GM12874 (cell line): Measurements from ENCODE around the gene EFCAB8.

Experiments
- TF ChIP-seq, protein P1 (sequence below): IDR thresholded peaks from 2 replicates; pipeline ENCODE4 v1.5.1; 2011; ENCODE audit warnings: low read depth, mild to moderate bottlenecking, control low read depth, low read length, moderate library complexity; ENCODE audit not compliant: insufficient read depth

Gene EFCAB8

DNA sequence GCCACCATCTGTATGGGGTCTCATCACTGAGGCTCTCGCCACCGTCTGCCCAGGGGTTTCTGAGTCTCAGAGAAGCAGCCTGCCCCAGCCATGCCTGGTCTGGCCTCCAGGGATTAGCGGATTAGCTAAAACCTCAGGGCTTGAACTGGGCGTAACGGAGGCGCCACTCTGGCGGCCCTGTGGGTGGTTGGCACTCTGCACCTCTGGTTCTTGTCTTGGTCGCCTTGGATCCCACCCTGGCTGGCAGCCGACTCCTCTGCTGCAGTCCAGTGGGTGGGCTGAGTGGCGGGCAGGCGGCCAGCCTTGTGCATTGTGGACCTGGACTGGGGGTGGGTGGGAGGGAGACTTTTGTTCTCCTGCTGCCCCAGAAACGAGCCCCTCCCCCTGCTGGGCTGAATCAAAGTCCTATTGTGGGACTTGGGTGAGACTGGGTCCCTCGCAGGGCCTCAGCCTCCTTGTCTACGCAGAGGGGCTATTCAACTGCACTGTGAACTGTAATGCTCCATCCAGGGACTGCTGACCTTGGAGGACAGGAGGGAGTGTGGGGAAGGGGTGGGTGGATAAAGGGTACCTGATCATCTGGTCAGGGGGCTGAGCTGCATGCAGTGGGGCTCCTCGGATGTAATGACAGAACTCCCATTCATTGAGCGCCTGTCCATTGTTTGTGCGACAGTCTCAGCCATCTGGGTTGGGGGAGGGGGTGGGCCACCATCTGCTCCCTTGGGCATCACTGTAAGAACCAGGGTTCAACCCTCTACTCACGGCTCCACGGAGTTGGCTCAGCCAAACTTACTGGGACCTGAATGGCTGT is 121.6 kb downstream of the EFCAB8 start:
- TF ChIP-seq, protein P1, sequence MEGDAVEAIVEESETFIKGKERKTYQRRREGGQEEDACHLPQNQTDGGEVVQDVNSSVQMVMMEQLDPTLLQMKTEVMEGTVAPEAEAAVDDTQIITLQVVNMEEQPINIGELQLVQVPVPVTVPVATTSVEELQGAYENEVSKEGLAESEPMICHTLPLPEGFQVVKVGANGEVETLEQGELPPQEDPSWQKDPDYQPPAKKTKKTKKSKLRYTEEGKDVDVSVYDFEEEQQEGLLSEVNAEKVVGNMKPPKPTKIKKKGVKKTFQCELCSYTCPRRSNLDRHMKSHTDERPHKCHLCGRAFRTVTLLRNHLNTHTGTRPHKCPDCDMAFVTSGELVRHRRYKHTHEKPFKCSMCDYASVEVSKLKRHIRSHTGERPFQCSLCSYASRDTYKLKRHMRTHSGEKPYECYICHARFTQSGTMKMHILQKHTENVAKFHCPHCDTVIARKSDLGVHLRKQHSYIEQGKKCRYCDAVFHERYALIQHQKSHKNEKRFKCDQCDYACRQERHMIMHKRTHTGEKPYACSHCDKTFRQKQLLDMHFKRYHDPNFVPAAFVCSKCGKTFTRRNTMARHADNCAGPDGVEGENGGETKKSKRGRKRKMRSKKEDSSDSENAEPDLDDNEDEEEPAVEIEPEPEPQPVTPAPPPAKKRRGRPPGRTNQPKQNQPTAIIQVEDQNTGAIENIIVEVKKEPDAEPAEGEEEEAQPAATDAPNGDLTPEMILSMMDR = no peak

DNA sequence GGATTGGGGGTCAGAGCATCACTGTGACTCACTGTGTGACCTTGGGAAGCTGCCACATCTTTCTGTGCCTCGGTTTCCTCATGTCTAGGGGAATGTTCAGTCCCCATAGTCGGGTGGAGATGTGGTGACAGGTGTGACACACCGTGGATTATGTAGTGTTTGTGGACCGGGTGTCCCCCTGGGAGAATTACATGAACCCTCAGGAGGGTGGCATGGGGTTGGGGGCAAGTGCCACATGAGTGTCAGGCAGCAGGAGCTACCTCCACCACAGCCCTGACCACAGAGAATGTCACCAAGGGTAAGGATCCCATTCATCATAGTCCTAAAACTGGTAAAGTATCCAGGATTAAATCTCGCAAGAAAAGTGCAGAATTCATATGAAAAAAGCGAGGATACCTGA is 122.3 kb downstream of the EFCAB8 start:
- TF ChIP-seq, protein P1 = no peak

DNA sequence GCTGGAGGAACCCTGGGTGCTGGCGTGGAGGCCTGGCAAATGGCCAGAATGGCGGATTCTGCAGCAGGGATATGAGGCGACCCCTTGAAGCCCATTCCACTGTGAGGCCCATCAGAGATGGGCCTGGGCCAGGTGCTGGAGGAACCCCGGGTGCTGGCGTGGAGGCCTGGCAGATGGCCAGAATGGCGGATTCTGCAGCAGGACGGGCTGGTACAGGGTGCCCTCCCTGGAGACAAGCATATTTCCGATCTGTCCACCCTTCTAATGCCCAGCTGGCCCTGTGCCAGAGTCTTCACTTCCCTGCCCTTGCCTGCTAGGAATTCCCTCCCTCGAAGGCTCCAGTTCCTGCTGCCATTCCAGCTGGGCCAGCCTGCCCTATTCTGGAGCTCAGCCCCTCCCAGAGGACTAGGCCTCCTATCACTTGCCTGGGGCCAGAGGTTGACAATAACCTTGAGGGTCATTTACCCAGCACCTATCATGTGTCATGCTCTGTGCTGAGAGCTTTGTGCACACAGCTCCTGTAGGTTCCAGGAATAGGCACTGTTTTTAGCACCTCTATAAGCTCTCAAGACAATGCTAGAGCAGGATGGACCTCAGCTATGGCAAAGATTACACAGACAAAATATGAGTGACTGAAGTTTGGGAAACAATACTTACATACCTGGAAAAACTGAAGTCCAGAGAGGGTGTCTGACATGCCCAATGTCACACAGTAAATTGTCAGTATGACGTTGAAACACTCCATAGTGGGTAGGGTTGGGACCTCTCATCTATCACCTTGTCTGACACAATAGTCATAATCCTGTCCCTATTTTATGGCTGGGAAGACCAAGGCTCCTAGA is 124.1 kb downstream of the EFCAB8 start:
- TF ChIP-seq, protein P1 = no peak

DNA sequence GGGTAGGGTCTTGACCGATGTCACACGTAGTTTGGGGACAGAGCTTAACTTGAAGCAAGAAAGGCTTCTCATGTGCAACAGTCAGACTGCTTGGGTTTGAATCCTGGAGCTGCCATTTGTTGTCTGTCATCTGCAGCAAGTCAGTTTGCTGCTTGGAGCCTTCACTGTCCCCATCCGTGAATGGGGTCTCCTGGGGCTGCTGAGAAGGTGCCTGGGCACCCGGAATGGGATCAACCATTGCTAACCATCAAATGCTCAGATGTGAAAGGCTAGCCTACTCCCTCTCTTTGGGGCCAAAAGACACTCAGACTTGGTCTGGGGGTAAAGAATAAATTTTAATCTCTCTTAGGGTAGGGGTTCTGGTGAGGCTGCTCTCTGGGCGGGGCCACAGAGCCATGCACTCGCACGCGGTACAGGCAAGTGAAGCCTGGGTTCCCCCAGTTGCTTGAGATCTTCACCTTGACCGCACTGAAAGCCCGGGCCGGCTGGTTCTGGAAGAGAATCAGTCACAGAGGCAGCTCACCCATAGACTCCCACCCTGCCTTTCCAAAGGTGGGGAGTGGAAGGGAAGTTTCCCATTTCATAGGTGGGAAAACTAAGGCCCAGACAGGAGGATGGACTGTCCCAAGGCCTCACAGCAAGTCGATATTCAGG is 124.9 kb downstream of the EFCAB8 start:
- TF ChIP-seq, protein P1 = no peak

DNA sequence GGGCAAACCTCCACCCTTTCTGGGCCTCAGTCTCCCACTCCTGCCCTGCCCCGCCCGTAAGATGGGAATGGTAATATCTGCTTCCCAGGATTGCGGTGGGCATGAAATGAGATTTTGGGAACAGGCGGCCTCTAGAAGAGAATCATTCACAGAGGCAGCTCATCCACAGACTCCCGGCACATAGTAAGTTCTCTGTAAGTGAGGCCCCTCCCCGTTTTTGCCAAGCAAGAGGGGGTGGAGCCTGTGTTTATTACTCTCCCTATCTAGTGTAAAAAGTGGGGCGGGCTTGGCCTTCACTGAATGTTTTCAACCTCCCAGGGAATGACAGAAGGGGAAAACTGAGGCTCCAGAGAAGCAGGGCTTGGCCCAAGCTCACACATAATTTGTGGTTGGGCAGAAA is 125.5 kb downstream of the EFCAB8 start:
- TF ChIP-seq, protein P1 = no peak

DNA sequence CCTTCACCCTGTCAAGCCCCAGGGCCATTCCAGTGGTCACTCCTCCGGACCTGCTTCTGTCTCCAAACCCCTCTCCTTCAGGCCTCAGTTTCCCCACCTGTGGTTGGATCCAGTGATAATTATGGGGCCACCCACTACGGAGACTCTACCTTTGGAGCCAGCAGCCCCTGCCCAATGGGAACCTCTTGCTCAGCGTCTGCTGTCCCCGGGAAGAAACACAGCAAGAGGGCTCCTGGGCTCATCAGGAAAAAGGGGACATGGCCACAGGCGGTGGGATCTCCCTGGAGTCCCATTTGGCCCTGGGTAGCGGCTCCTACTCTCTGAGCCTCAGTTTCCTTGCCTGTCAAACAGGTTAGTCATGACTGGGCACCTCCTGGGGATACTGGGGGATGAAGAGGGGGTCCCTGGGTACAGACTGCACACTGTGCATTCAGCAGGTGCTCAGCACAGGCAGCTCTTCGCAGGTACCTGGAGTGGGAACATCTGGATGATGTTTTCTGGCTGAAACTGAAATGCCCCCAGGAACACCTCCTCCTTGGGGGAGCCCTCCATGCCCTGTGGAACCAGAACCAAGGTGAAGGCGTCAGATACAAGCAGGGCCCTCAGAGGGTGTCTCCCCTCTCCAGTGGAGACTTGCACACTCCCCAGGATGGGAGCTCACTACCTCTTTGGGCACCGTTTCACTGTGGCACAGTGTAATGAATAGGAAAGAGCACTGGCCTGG is 126.1 kb downstream of the EFCAB8 start:
- TF ChIP-seq, protein P1 = no peak
